ENCODE results near the gene RNF43.

GRCh38 chr17:58402679-58403078 lies 14.7 kb downstream of the RNF43 start:
- no peak for TF ChIP-seq CTCF (IDR thresholded peaks at IDR 0.05; ENCODE audit: low read length)
- no peak for TF ChIP-seq EZH2 (IDR thresholded peaks at IDR 0.05; ENCODE audit: borderline replicate concordance, low read length)
